ENCODE data around the gene CAPSL. TPM values are rescaled to one million over a fixed set of nuclear protein-coding genes. Genes with fewer than 3 reads are reported as not detected.

Gene CAPSL
- total and polyA plus RNA-seq, 2 of the 8 experiments (the other 6 are each of a cell fraction or from before 2014, with no cell fraction given) = not detected

DNA sequence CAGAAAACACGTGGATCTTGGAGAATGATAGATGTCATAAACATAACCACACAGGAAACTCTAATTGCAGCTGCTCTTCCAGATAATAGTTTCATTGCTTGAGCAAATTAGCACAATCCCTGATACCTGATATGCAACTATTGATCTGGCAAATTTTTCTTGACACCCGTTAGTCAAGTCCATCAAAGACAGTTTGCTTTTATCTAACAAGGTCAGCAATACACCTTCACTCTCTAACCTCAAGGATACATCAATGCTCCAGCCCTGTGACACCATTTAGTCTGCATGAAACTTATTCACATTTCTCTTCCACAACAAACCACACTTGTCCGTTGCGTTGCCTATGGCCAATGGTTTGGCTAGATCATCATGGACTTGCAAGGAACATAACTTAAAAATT, 36.1 kb upstream of the CAPSL start:
- POLR2A ChIA-PET (ENCODE audit: partially characterized antibody) = interaction anchor here (0.6 kb wide), 1 partner anchor 160 kb away, joined by 3 read pairs; no protein-coding TSS in a partner anchor
- TF ChIP-seq MAFK (IDR thresholded peaks at IDR 0.05; ENCODE audit: low read depth, low read length) (no peak), RFX5 (IDR thresholded peaks at IDR 0.05; ENCODE audit: borderline replicate concordance, low read depth, low read length) (no peak), GABPA (IDR thresholded peaks at IDR 0.05; ENCODE audit: borderline replicate concordance, insufficient read depth, low read length) (no peak), SP2 (IDR thresholded peaks at IDR 0.05; ENCODE audit: low read length) (no peak), TCF12 (IDR thresholded peaks at IDR 0.05; ENCODE audit: low read depth, low read length) (no peak), CBX8 (IDR thresholded peaks at IDR 0.05; ENCODE audit: borderline replicate concordance, low read depth, low read length) (no peak), BCL11A (IDR thresholded peaks at IDR 0.05; ENCODE audit: low read depth in 2 of 2, low read length in 2 of 2) (no peak), SIN3A (conservative IDR thresholded peaks at IDR 0.05 in 1 of 2, IDR thresholded peaks at IDR 0.05 in 1 of 2; ENCODE audit: low read depth in 1 of 2, low read length in 2 of 2) (no peak), ZNF274 (IDR thresholded peaks at IDR 0.05; ENCODE audit: borderline replicate concordance, extremely low read depth, low read length) (no peak)

More for the DNA sequence above, 36.1 kb upstream of the CAPSL start:
- Histone ChIP-seq H4K20me1 (replicated peaks in 1 of 2; ENCODE audit: control insufficient read depth in 1 of 2, insufficient read depth in 2 of 2, low read length in 2 of 2) (no peaks in the 10 kb centered on the region), H3K36me3 (ENCODE audit: control insufficient read depth in 2 of 4, insufficient read depth in 4 of 4, low read length in 3 of 4) (no peaks in the 10 kb centered on the region), H3K23me2 (ENCODE audit: low read depth, low read length) (no peaks in the 10 kb centered on the region; the same call in 1 of the 2 replicates), H4K91ac (replicated peaks; ENCODE audit: insufficient read length, low read length) (no peak overlapping the region), H2AFZ (ENCODE audit: low read length) (no peak overlapping the region), H3K4me2 (ENCODE audit: insufficient read depth in 1 of 2, low read depth in 2 of 2, low read length in 2 of 2) (no peak overlapping the region), H2BK20ac (ENCODE audit: low read length) (no peak overlapping the region), H3K4ac (replicated peaks; ENCODE audit: insufficient read length, low read depth, low read length) (no peak overlapping the region), H2AK5ac (ENCODE audit: low read depth, low read length) (no peak overlapping the region), H3K79me1 (ENCODE audit: low read depth, low read length) (no peaks in the 10 kb centered on the region), H3K9ac (replicated peaks in 1 of 4; ENCODE audit: extremely low read depth in 1 of 4, low read depth in 3 of 4, low read length in 3 of 4) (no peak overlapping the region), H3K79me2 (ENCODE audit: control insufficient read depth in 1 of 2, insufficient read depth in 2 of 2, low read length in 2 of 2) (no peaks in the 10 kb centered on the region), H3K4me3 (ENCODE audit: extremely low read depth in 1 of 4, insufficient read depth in 2 of 4, low read depth in 3 of 4, low read length in 4 of 4) (no peak overlapping the region), H4K8ac (ENCODE audit: extremely low read depth, insufficient read depth, low read length) (no peak overlapping the region), H3K56ac (replicated peaks; ENCODE audit: insufficient read length, low read depth, low read length) (no peak overlapping the region), H3K4me1 (replicated peaks in 1 of 4; ENCODE audit: control insufficient read depth in 3 of 4, insufficient read depth in 4 of 4, low read length in 3 of 4) (no peaks in the 10 kb centered on the region), H3K14ac (ENCODE audit: insufficient read length) (no peak overlapping the region), H3K23ac (ENCODE audit: insufficient read length) (no peak overlapping the region), H2BK12ac (ENCODE audit: low read depth, low read length) (no peak overlapping the region), H2BK15ac (ENCODE audit: low read length) (no peak overlapping the region), H2BK120ac (replicated peaks; ENCODE audit: low read depth, low read length) (no peak overlapping the region), H3K18ac (ENCODE audit: extremely low read depth, low read length) (no peak overlapping the region), H3K27ac (ENCODE audit: low read depth, low read length) (no peak overlapping the region), H3K9me3 (ENCODE audit: insufficient read depth in 2 of 2, low read depth in 1 of 2, low read length in 1 of 2) (peaks cover 2 to 3% of the 10 kb centered on the region in 2 experiments; a peak in 1 of 4 replicates), H3K27me3 (replicated peaks in 1 of 4; ENCODE audit: control insufficient read depth in 3 of 4, extremely low read depth in 1 of 4, insufficient read depth in 3 of 4, low read length in 3 of 4) (no peaks in the 10 kb centered on the region), H2BK5ac (ENCODE audit: low read depth, low read length) (no peak overlapping the region), H4K5ac (ENCODE audit: insufficient read length, low read depth, low read length) (no peak overlapping the region)
- 84% methylated on average over 4 of the region's 4 CpGs; no CpG with 5 or more reads in 1 of the 2 experiments for WGBS, 2 experiments (ENCODE audit: extremely low coverage in 1 of 2, insufficient coverage in 1 of 2, insufficient read length in 1 of 2, insufficient replicate concordance in 2 of 2, low coverage in 1 of 2, low lambda C conversion rate in 2 of 2, missing lambda C conversion rate in 1 of 2)
- FAIRE-seq = no peak
- CTCF ChIA-PET (ENCODE audit: partially characterized antibody) = interaction anchor here (1.0 kb wide), 1 partner anchor 416 kb away, joined by 3 read pairs; no protein-coding TSS in a partner anchor
- no peak for DNase-seq (ENCODE audit: low read depth in 1 of 2, low spot score in 2 of 2)
